ENCODE data around the gene VSTM2L. TPM values are rescaled to one million over a fixed set of nuclear protein-coding genes. Genes with fewer than 3 reads are reported as not detected.

Gene VSTM2L
- polyA plus RNA-seq, 1 of the 3 experiments (the other 2 are of a cell fraction) = 5.1 TPM

- no peaks in the 10 kb centered on the region for H3K36me3 ChIP-seq (replicated peaks in 1 of 2; ENCODE audit: control insufficient read depth in 1 of 2, insufficient read depth in 2 of 2, low read length in 1 of 2)
- no peak for TF ChIP-seq SIN3A (IDR thresholded peaks at IDR 0.05; ENCODE audit: borderline replicate concordance, low read depth, low read length)
- TF ChIP-seq TAF1 (IDR thresholded peaks at IDR 0.05; ENCODE audit: borderline replicate concordance, low read depth, low read length) = no peak
- TF ChIP-seq TEAD4 (IDR thresholded peaks at IDR 0.05; ENCODE audit: borderline replicate concordance, insufficient read depth) = no peak
- TF ChIP-seq, protein P1, sequence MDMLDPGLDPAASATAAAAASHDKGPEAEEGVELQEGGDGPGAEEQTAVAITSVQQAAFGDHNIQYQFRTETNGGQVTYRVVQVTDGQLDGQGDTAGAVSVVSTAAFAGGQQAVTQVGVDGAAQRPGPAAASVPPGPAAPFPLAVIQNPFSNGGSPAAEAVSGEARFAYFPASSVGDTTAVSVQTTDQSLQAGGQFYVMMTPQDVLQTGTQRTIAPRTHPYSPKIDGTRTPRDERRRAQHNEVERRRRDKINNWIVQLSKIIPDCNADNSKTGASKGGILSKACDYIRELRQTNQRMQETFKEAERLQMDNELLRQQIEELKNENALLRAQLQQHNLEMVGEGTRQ (IDR thresholded peaks at IDR 0.05; ENCODE audit: borderline replicate concordance, low read depth, low read length) = no peak
- no peak for TF ChIP-seq ZBTB33 (IDR thresholded peaks at IDR 0.05; ENCODE audit: borderline replicate concordance, low read depth)
- TF ChIP-seq USF1 (IDR thresholded peaks at IDR 0.05; ENCODE audit: borderline replicate concordance, low read depth) = no peak
- no peak overlapping the region for H3K9ac ChIP-seq
- no peak for DNase-seq
- no peak overlapping the region for H3K4me3 ChIP-seq (ENCODE audit: low read depth in 2 of 2, low read length in 1 of 2)
- no peaks in the 10 kb centered on the region for H3K79me2 ChIP-seq (ENCODE audit: insufficient read depth)
- no peak overlapping the region for H2AFZ ChIP-seq (ENCODE audit: low read depth)
- H3K27ac ChIP-seq (ENCODE audit: low read depth in 2 of 2, low read length in 1 of 2) = no peak overlapping the region
- H3F3A ChIP-seq (replicated peaks; ENCODE audit: insufficient read depth) = no peaks in the 10 kb centered on the region
- WGBS (ENCODE audit: low lambda C conversion rate) = 57% methylated on average over 5 of the region's 5 CpGs
- H3K9me3 ChIP-seq = no peaks in the 10 kb centered on the region
- no peaks in the 10 kb centered on the region for H4K20me1 ChIP-seq (ENCODE audit: insufficient read depth)
- H3K4me1 ChIP-seq (ENCODE audit: control insufficient read depth in 1 of 2, insufficient read depth in 2 of 2, low read depth in 1 of 2, low read length in 1 of 2) = peaks cover 14 to 47% of the 10 kb centered on the region in 2 experiments; a peak in 3 of 4 replicates
- H3K27me3 ChIP-seq (ENCODE audit: insufficient read depth) = no peaks in the 10 kb centered on the region
- CTCF ChIA-PET = interaction anchor here (1.0 to 3.2 kb wide), 6 partner anchors 10 to 355 kb away, joined by 3 to 12 read pairs (median 4); partner anchors contain the start of gene VSTM2L
- H3K9me2 ChIP-seq = no peaks in the 10 kb centered on the region
- H3K4me2 ChIP-seq = no peak overlapping the region
- POLR2A ChIA-PET = no interaction called here
These were observed 16.6 kb downstream of the VSTM2L start for GRCh38 chr20:37919389-37920040.

DNA sequence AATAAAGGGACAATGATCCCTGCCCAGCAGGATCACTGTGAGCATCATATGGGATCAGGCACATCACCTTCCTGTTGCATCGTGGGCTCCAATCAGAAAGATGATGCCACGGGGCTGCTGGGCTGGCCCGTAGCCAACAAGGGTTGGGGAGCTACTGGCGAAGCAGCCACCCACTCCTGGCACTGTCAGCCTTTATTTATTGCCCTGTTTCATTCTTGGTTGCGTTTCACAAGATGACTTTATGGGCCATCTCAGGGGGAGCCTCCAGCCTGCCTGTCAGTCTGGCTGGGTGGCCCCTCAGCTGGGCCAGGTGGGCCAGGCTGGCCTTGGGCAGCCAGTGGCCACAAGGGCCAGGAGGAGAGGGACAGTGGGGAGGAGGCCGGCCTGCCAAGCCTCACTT is 17.3 kb downstream of the VSTM2L start:
- H3K79me2 ChIP-seq (ENCODE audit: insufficient read depth) = no peaks in the 10 kb centered on the region
- no peaks in the 10 kb centered on the region for H3F3A ChIP-seq (replicated peaks; ENCODE audit: insufficient read depth)
- no peaks in the 10 kb centered on the region for H3K9me3 ChIP-seq
- 38% methylated on average over 5 of the region's 6 CpGs for WGBS (ENCODE audit: low lambda C conversion rate)
- H3K9ac ChIP-seq = no peak overlapping the region
- H3K36me3 ChIP-seq (replicated peaks in 1 of 2; ENCODE audit: control insufficient read depth in 1 of 2, insufficient read depth in 2 of 2, low read length in 1 of 2) = no peaks in the 10 kb centered on the region
- H3K4me2 ChIP-seq = no peak overlapping the region
- H3K4me3 ChIP-seq (ENCODE audit: low read depth in 2 of 2, low read length in 1 of 2) = no peak overlapping the region
- peaks cover 14 to 40% of the 10 kb centered on the region in 2 experiments; a peak in 3 of 4 replicates for H3K4me1 ChIP-seq (ENCODE audit: control insufficient read depth in 1 of 2, insufficient read depth in 2 of 2, low read depth in 1 of 2, low read length in 1 of 2)
- no peak overlapping the region for H3K27ac ChIP-seq (ENCODE audit: low read depth in 2 of 2, low read length in 1 of 2)
- H3K9me2 ChIP-seq = no peaks in the 10 kb centered on the region
- ChIA-PET POLR2A (no interaction called here), CTCF (interaction anchor here (1.0 to 3.2 kb wide), 7 partner anchors 8 to 356 kb away, joined by 3 to 12 read pairs (median 3); partner anchors contain the start of gene VSTM2L)
- H2AFZ ChIP-seq (ENCODE audit: low read depth) = no peak overlapping the region
- DNase-seq = no peak
- H3K27me3 ChIP-seq (ENCODE audit: insufficient read depth) = no peaks in the 10 kb centered on the region
- H4K20me1 ChIP-seq (ENCODE audit: insufficient read depth) = no peaks in the 10 kb centered on the region
- TF ChIP-seq IRF3 (IDR thresholded peaks at IDR 0.05; ENCODE audit: low read depth, low read length) (no peak), FOXM1 (IDR thresholded peaks at IDR 0.05; ENCODE audit: low read depth) (no peak), USF1 (IDR thresholded peaks at IDR 0.05; ENCODE audit: borderline replicate concordance, low read depth) (no peak), CHD2 (IDR thresholded peaks at IDR 0.05; ENCODE audit: low read length, partially characterized antibody) (no peak), GABPA (IDR thresholded peaks at IDR 0.05; ENCODE audit: low read depth) (no peak), RCOR1 (IDR thresholded peaks at IDR 0.05; ENCODE audit: low read length) (no peak), FOSL2 (IDR thresholded peaks at IDR 0.05; ENCODE audit: borderline replicate concordance, low read depth) (no peak), POLR2AphosphoS5 (IDR thresholded peaks at IDR 0.05; ENCODE audit: low read depth, low read length) (no peak), GATA2 (CRISPR knock-in tag; IDR thresholded peaks at IDR 0.05) (no peak), NRF1 (IDR thresholded peaks at IDR 0.05; ENCODE audit: low read depth, low read length) (no peak), SMC3 (IDR thresholded peaks at IDR 0.05; ENCODE audit: low read depth, low read length) (no peak), PBX3 (IDR thresholded peaks at IDR 0.05) (no peak)
- TF ChIP-seq, protein P1 (IDR thresholded peaks at IDR 0.05; ENCODE audit: borderline replicate concordance, low read depth, low read length) = no peak

Data from SK-N-SH (cell line).